ENCODE data around the gene RNF175.
"Not testable (repeated sequence)": the region's sequence is repeated elsewhere in the genome, so short reads cannot be mapped to it uniquely, and the experiment has no call there.

RNF175 gene

DNA sequence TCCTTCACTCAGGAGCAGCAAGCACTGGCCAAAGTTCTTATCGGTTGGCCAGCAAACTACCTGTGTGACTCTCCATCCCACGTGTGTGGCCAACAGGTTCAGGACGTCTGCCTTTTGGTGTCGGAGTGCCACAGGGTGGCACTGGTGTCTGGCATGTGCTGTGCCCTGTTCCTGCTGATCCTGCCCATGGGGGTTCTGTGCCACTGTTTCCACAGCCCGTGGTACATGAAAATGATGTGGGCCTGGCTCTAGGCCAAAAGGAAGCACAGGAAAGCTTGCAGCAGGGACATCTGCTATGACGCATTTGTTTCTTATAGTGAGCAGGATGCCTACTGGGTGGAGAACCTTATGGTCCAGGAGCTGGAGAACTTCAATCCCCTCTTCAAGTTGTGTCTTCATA lies 80.3 kb downstream of the RNF175 start:
- no peak for TF ChIP-seq CTCF (IDR thresholded peaks at IDR 0.05; ENCODE audit: control extremely low read depth, extremely low read depth, low read depth, missing control alignments)
- CTCF ChIA-PET, result no interaction called here
- POLR2A ChIA-PET, result no interaction called here
- no peak for DNase-seq (ENCODE audit: extremely low spot score)

DNA sequence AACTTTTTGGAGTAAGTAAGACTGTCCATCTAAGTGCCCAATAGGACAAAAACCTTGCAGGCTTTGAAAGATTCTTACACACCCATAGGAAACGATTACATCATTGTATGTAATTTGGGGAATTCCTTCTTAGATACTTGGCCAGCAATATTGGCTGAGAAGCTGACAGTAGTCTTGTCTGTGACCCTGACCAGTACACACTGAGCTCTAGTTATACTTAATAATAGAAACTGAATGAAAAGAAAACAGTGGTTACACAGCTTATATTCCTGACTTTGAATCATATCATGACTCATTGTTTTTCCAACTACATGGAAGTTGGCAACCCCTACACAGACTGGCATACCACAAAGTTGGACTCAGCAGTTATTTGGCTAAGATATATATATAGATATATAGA lies 82.8 kb downstream of the RNF175 start:
- ChIA-PET POLR2A (no interaction called here), CTCF (no interaction called here)
- no peak for DNase-seq (ENCODE audit: extremely low spot score)
- no peak for TF ChIP-seq CTCF (IDR thresholded peaks at IDR 0.05; ENCODE audit: control extremely low read depth, extremely low read depth, low read depth, missing control alignments)

- TF ChIP-seq CTCF (IDR thresholded peaks at IDR 0.05; ENCODE audit: control extremely low read depth, extremely low read depth, low read depth, missing control alignments), result no peak
- CTCF ChIA-PET, result no interaction called here
- DNase-seq (ENCODE audit: extremely low spot score), result no peak
- POLR2A ChIA-PET, result no interaction called here
Measured at GRCh38 chr4:153676486-153676885, 83.3 kb downstream of the RNF175 start.

DNA sequence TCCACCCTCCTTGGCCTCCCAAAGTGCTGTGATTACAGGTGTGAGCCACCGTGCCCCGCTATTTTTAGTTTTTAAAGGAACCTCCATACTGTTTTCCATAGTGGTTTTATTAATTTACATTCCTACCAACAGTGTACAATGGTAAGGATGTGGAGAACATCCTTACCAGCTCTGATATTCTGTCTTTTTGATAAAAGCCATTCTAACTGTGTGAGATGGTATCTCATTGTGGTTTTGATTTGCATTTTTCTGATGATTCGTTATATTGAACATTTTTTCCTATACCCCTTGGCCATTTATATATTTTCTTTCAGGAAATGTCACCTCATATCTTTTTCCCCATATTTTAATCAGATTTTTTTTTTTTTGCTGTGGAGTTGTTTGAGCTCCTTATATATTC lies 90.0 kb downstream of the RNF175 start:
- ChIA-PET POLR2A (no interaction called here), CTCF (interaction anchor here (1.4 kb wide), 1 partner anchor 22 kb away, joined by 3 read pairs; no protein-coding TSS in a partner anchor)
- no peak for TF ChIP-seq CTCF (IDR thresholded peaks at IDR 0.05; ENCODE audit: control extremely low read depth, extremely low read depth, low read depth, missing control alignments)
- no peak for DNase-seq (ENCODE audit: extremely low spot score)

GRCh38 chr4:153668647-153669046 lies 91.2 kb downstream of the RNF175 start:
- CTCF ChIA-PET, result no interaction called here
- TF ChIP-seq CTCF (IDR thresholded peaks at IDR 0.05; ENCODE audit: control extremely low read depth, extremely low read depth, low read depth, missing control alignments), result no peak
- POLR2A ChIA-PET, result no interaction called here
- DNase-seq (ENCODE audit: extremely low spot score), result no peak

GRCh38 chr4:153666505-153666904 lies 93.3 kb downstream of the RNF175 start:
- CTCF ChIA-PET; POLR2A ChIA-PET; DNase-seq (ENCODE audit: extremely low spot score): not testable (repeated sequence)

DNA sequence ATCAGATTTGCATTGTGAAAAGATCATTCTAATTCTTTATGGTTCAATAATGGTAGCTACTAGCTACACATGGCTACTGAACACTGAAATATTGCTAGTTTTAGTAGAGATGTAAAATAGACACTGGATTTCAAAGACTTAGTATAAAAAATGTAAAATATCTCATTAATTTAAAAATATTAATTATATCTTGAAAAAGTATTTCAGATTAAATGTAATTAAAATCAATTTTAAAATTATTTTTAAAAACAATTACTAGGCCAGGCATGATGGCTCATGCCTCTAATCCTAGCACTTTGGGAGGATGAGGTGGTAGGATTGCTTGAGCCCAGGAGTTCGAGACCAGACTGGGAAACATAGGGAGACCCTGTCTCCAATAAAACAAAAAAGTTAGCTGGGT lies 96.2 kb downstream of the RNF175 start:
- no peak for DNase-seq (ENCODE audit: extremely low spot score)
- no peak for TF ChIP-seq CTCF (IDR thresholded peaks at IDR 0.05; ENCODE audit: control extremely low read depth, extremely low read depth, low read depth, missing control alignments)
- CTCF ChIA-PET, result no interaction called here
- POLR2A ChIA-PET, result no interaction called here
